ENCODE measurements around the gene MAP3K5. TPM values are rescaled to one million over a fixed set of nuclear protein-coding genes. Genes with fewer than 3 reads are reported as not detected.

Gene MAP3K5
- total RNA-seq, 1 donor from 2014 or later = 1.7 TPM

DNA sequence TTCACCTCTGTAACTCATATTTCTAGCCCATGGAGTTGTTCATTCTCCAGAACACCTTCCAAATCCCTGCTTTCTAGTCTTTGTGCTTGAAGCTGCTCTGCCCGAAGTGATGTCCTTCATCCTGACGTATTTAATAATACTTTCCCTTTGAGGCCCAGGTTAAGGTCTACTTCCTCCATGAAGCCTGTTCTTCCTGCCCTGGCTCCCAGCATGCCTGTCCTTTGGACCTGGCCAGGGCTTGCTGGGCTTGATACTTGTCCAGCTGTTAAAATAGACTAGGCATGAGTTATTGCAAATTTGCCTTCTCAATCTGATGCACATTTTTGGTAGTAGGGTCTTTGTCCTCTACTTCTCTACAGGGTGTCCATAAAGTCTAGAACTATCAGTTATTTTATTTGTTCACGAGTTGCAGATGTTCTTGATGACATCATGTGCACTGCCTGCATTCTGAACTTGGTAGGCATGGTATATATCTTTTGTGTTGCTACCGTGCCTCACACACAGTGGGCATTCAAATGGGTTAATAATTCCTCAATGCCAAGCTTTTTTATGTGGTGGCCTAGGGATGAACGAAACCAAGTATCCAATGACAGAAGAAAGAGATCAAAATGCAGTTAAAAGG lies 239.0 kb downstream of the MAP3K5 start:
- DNase-seq (ENCODE audit: low read depth) = no peak
- no peaks in the 10 kb centered on the region for H3K4me1 Mint-ChIP-seq (ENCODE audit: low read depth, unreplicated experiment)
- H4K20me1 ChIP-seq (ENCODE audit: insufficient read depth, low read length) = no peaks in the 10 kb centered on the region
- H3K27ac ChIP-seq (ENCODE audit: low read depth, low read length) = no peak overlapping the region
- H3K27me3 Mint-ChIP-seq (ENCODE audit: low read depth, unreplicated experiment) = peaks cover 23% of the 10 kb centered on the region
- H2AFZ ChIP-seq (ENCODE audit: low read depth, low read length) = no peak overlapping the region
- peaks cover 5% of the 10 kb centered on the region for H3K4me1 ChIP-seq (ENCODE audit: insufficient read depth, low read length)
- no peak for FAIRE-seq
- no peaks in the 10 kb centered on the region for H3K79me2 ChIP-seq (ENCODE audit: insufficient read depth, low read length)
- no peak overlapping the region for H3K27ac Mint-ChIP-seq (ENCODE audit: unreplicated experiment)
- H3K9me3 ChIP-seq (ENCODE audit: insufficient read depth, low read depth, low read length) = no peaks in the 10 kb centered on the region
- H3K27me3 ChIP-seq (ENCODE audit: insufficient read depth, low read length) = peaks cover 21% of the 10 kb centered on the region
- H3K36me3 Mint-ChIP-seq (ENCODE audit: low read depth, unreplicated experiment) = no peaks in the 10 kb centered on the region
- no peak overlapping the region for H3K4me3 ChIP-seq (ENCODE audit: insufficient read depth, low read depth, low read length)
- no peaks in the 10 kb centered on the region for H3K9me3 Mint-ChIP-seq (ENCODE audit: unreplicated experiment)
- no peak overlapping the region for H3K4me2 ChIP-seq (ENCODE audit: low read length)
- H3K36me3 ChIP-seq (ENCODE audit: insufficient read depth, low read length) = no peaks in the 10 kb centered on the region
- TF ChIP-seq EZH2 (IDR thresholded peaks at IDR 0.05; ENCODE audit: insufficient read depth, low read length) = no peak
- TF ChIP-seq, protein P1, sequence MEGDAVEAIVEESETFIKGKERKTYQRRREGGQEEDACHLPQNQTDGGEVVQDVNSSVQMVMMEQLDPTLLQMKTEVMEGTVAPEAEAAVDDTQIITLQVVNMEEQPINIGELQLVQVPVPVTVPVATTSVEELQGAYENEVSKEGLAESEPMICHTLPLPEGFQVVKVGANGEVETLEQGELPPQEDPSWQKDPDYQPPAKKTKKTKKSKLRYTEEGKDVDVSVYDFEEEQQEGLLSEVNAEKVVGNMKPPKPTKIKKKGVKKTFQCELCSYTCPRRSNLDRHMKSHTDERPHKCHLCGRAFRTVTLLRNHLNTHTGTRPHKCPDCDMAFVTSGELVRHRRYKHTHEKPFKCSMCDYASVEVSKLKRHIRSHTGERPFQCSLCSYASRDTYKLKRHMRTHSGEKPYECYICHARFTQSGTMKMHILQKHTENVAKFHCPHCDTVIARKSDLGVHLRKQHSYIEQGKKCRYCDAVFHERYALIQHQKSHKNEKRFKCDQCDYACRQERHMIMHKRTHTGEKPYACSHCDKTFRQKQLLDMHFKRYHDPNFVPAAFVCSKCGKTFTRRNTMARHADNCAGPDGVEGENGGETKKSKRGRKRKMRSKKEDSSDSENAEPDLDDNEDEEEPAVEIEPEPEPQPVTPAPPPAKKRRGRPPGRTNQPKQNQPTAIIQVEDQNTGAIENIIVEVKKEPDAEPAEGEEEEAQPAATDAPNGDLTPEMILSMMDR (IDR thresholded peaks at IDR 0.05; ENCODE audit: insufficient read depth, low read depth, low read length) = no peak
- H3K9ac ChIP-seq (ENCODE audit: low read length) = no peak overlapping the region
- H3K4me3 Mint-ChIP-seq (ENCODE audit: unreplicated experiment) = no peak overlapping the region

DNA sequence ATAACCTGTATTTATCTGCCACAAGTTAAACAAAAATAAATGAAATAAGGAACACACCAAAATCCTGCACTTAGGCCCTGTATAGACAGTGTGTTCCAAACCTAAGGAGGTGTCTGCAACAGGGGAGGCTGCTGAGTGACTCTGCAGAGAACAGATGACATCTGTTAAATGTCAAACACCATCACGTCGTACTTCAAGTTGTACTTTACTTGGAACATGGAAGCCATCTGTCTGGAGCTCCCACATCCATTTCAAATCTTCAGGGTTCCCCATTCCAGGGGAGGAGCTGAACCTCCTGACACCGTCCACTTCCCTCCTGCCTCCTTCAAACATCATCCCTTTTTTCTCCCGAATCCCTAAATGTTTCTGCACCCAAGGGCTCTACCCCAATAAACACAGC lies 240.2 kb downstream of the MAP3K5 start:
- Mint-ChIP-seq H3K36me3 (ENCODE audit: low read depth, unreplicated experiment) (no peaks in the 10 kb centered on the region), H3K4me1 (ENCODE audit: low read depth, unreplicated experiment) (no peaks in the 10 kb centered on the region), H3K4me3 (ENCODE audit: unreplicated experiment) (no peak overlapping the region), H3K9me3 (ENCODE audit: unreplicated experiment) (no peaks in the 10 kb centered on the region), H3K27me3 (ENCODE audit: low read depth, unreplicated experiment) (peaks cover 23% of the 10 kb centered on the region), H3K27ac (ENCODE audit: unreplicated experiment) (no peak overlapping the region)
- no peak overlapping the region for H3K27ac ChIP-seq (ENCODE audit: low read depth, low read length)
- H3K9ac ChIP-seq (ENCODE audit: low read length) = no peak overlapping the region
- DNase-seq (ENCODE audit: low read depth) (no peak), FAIRE-seq (no peak)
- no peak overlapping the region for H2AFZ ChIP-seq (ENCODE audit: low read depth, low read length)
- H3K79me2 ChIP-seq (ENCODE audit: insufficient read depth, low read length) = no peaks in the 10 kb centered on the region
- H3K4me3 ChIP-seq (ENCODE audit: insufficient read depth, low read depth, low read length) = no peak overlapping the region
- no peak overlapping the region for H3K4me2 ChIP-seq (ENCODE audit: low read length)
- no peaks in the 10 kb centered on the region for H3K9me3 ChIP-seq (ENCODE audit: insufficient read depth, low read depth, low read length)
- H3K4me1 ChIP-seq (ENCODE audit: insufficient read depth, low read length) = peaks cover 5% of the 10 kb centered on the region
- TF ChIP-seq, protein P1 (IDR thresholded peaks at IDR 0.05; ENCODE audit: insufficient read depth, low read depth, low read length) = no peak
- TF ChIP-seq EZH2 (IDR thresholded peaks at IDR 0.05; ENCODE audit: insufficient read depth, low read length) = no peak
- peaks cover 21% of the 10 kb centered on the region for H3K27me3 ChIP-seq (ENCODE audit: insufficient read depth, low read length)
- H4K20me1 ChIP-seq (ENCODE audit: insufficient read depth, low read length) = no peaks in the 10 kb centered on the region
- no peaks in the 10 kb centered on the region for H3K36me3 ChIP-seq (ENCODE audit: insufficient read depth, low read length)

DNA sequence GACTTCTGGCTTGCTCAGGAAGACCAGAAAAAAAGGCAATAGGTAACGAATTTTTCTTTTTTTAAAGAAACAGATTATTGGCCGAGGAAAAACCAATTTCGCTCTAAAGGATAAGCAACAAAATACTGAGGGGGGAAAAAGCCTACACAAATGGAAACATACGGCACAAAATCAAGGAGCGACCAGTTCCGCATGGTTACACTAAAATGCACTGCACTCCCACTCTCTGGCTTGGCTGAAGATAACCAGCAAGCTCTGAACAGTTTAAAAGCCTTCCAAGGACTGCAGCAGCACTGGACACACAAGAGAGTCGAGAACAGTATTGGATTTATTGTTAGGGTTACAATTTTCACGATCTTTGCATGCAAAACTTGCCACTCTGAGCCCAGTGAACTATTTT lies 241.2 kb downstream of the MAP3K5 start:
- no peaks in the 10 kb centered on the region for H3K36me3 ChIP-seq (ENCODE audit: insufficient read depth, low read length)
- Mint-ChIP-seq H3K36me3 (ENCODE audit: low read depth, unreplicated experiment) (no peaks in the 10 kb centered on the region), H3K9me3 (ENCODE audit: unreplicated experiment) (no peaks in the 10 kb centered on the region), H3K27ac (ENCODE audit: unreplicated experiment) (no peak overlapping the region), H3K27me3 (ENCODE audit: low read depth, unreplicated experiment) (peaks cover 23% of the 10 kb centered on the region), H3K4me1 (ENCODE audit: low read depth, unreplicated experiment) (no peaks in the 10 kb centered on the region), H3K4me3 (ENCODE audit: unreplicated experiment) (peak overlapping the region; percentile 81)
- no peak overlapping the region for H3K9ac ChIP-seq (ENCODE audit: low read length)
- peak overlapping the region; percentile 88 for H3K4me2 ChIP-seq (ENCODE audit: low read length)
- H3K4me1 ChIP-seq (ENCODE audit: insufficient read depth, low read length) = peaks cover 5% of the 10 kb centered on the region
- TF ChIP-seq, protein P1 (IDR thresholded peaks at IDR 0.05; ENCODE audit: insufficient read depth, low read depth, low read length) = no peak
- TF ChIP-seq EZH2 (IDR thresholded peaks at IDR 0.05; ENCODE audit: insufficient read depth, low read length) = no peak
- H3K27ac ChIP-seq (ENCODE audit: low read depth, low read length) = no peak overlapping the region
- peaks cover 21% of the 10 kb centered on the region for H3K27me3 ChIP-seq (ENCODE audit: insufficient read depth, low read length)
- DNase-seq (ENCODE audit: low read depth) (no peak), FAIRE-seq (no peak)
- no peaks in the 10 kb centered on the region for H4K20me1 ChIP-seq (ENCODE audit: insufficient read depth, low read length)
- no peaks in the 10 kb centered on the region for H3K79me2 ChIP-seq (ENCODE audit: insufficient read depth, low read length)
- H3K9me3 ChIP-seq (ENCODE audit: insufficient read depth, low read depth, low read length) = no peaks in the 10 kb centered on the region
- peak overlapping the region; percentile 85 for H2AFZ ChIP-seq (ENCODE audit: low read depth, low read length)
- H3K4me3 ChIP-seq (ENCODE audit: insufficient read depth, low read depth, low read length) = peak overlapping the region; percentile 61
